PFSK-1 (cell line): ENCODE data around the gene RPS13.

Experiments used
- FOXP2 ChIP-seq: optimal IDR thresholded peaks from 2 replicates; pipeline ENCODE3; 2011; ENCODE audit warnings: borderline replicate concordance, control low read depth, inconsistent platforms; ENCODE audit not compliant: insufficient read depth; ENCODE audit errors: extremely low read length, extremely low read depth
- POLR2AphosphoS5 ChIP-seq: IDR thresholded peaks from 2 replicates; pipeline ENCODE4 v1.6.1; 2012; ENCODE audit warnings: low read depth, mild to moderate bottlenecking, control low read depth, low read length, moderate library complexity
- REST ChIP-seq, 2 experiments: IDR thresholded peaks; 2 replicates each; pipeline versions ENCODE4 v1.6.1 to v1.8.0; 2011 to 2012; ENCODE audit warnings: low read depth in 2 of 2, low read length in 2 of 2, control low read depth in 1 of 2, inconsistent platforms in 1 of 2, mild to moderate bottlenecking in 1 of 2, moderate library complexity in 1 of 2; ENCODE audit not compliant: insufficient read depth in 1 of 2
- SIN3A ChIP-seq: IDR thresholded peaks from 2 replicates; pipeline ENCODE4 v1.6.1; 2012; ENCODE audit warnings: mild to moderate bottlenecking, low read length, moderate library complexity, borderline replicate concordance; ENCODE audit not compliant: insufficient read depth
- TAF1 ChIP-seq: IDR thresholded peaks from 2 replicates; pipeline ENCODE4 v1.6.1; 2012; ENCODE audit warnings: low read length, control low read depth, borderline replicate concordance; ENCODE audit not compliant: insufficient read depth

Gene RPS13

GRCh38 chr11:17098658-17099057 lies 21.2 kb upstream of the RPS13 start:
- TF ChIP-seq FOXP2 (no peak), POLR2AphosphoS5 (no peak), SIN3A (no peak), REST (IDR thresholded peaks at IDR 0.05; ENCODE audit: insufficient read depth in 1 of 2, low read depth in 2 of 2, low read length in 2 of 2) (no peak), TAF1 (no peak)

GRCh38 chr11:17098038-17098437 lies 20.6 kb upstream of the RPS13 start:
- no peak for TF ChIP-seq TAF1
- no peak for TF ChIP-seq REST (IDR thresholded peaks at IDR 0.05; ENCODE audit: insufficient read depth in 1 of 2, low read depth in 2 of 2, low read length in 2 of 2)
- no peak for TF ChIP-seq POLR2AphosphoS5
- no peak for TF ChIP-seq SIN3A
- TF ChIP-seq FOXP2 = no peak

- TF ChIP-seq SIN3A (no peak), TAF1 (no peak), REST (IDR thresholded peaks at IDR 0.05; ENCODE audit: insufficient read depth in 1 of 2, low read depth in 2 of 2, low read length in 2 of 2) (no peak)
Measured at GRCh38 chr11:17077240-17077519, 287 bp downstream of the RPS13 start.

GRCh38 chr11:17076517-17077239 lies 789 bp downstream of the RPS13 start:
- TF ChIP-seq SIN3A (no peak), FOXP2 (no peak), REST (IDR thresholded peaks at IDR 0.05; ENCODE audit: insufficient read depth in 1 of 2, low read depth in 2 of 2, low read length in 2 of 2) (no peak)

- TF ChIP-seq POLR2AphosphoS5 (no peak), FOXP2 (no peak), REST (IDR thresholded peaks at IDR 0.05; ENCODE audit: insufficient read depth in 1 of 2, low read depth in 2 of 2, low read length in 2 of 2) (no peak), TAF1 (no peak), SIN3A (no peak)
Measured at GRCh38 chr11:17075506-17075905, 2.0 kb downstream of the RPS13 start.
